ENCODE data around the gene AK9.

DNA sequence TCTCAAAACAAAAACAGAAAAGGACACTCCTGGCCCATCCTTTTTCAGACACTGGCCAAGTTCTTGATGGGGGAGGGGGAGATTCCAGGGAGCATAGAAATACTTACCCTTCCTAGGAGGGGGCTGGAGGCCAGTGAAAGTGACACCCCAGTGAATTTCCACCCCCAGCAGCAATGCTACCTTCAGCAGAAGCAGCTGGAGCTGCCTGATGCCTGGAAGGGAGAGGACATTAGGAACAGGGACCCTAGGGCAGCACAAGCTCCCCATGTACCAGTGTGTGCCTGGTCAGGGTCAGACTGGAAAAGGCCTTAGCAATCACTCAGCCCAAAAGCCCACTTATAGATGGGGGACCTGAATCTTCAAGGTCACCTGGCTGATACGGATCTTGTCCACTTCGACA is 237.8 kb downstream of the AK9 start:
- TF ChIP-seq POLR2AphosphoS5 (IDR thresholded peaks at IDR 0.05) = no peak
- TF ChIP-seq, protein P1, sequence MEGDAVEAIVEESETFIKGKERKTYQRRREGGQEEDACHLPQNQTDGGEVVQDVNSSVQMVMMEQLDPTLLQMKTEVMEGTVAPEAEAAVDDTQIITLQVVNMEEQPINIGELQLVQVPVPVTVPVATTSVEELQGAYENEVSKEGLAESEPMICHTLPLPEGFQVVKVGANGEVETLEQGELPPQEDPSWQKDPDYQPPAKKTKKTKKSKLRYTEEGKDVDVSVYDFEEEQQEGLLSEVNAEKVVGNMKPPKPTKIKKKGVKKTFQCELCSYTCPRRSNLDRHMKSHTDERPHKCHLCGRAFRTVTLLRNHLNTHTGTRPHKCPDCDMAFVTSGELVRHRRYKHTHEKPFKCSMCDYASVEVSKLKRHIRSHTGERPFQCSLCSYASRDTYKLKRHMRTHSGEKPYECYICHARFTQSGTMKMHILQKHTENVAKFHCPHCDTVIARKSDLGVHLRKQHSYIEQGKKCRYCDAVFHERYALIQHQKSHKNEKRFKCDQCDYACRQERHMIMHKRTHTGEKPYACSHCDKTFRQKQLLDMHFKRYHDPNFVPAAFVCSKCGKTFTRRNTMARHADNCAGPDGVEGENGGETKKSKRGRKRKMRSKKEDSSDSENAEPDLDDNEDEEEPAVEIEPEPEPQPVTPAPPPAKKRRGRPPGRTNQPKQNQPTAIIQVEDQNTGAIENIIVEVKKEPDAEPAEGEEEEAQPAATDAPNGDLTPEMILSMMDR (IDR thresholded peaks at IDR 0.05) = no peak
- no peak for TF ChIP-seq POLR2A (IDR thresholded peaks at IDR 0.05)
